Activated naive CD4-positive, alpha-beta T cell treated with anti-CD3 and anti-CD28 coated beads for 36 hours (primary cell): ENCODE results near the gene NUTM2F. TPM values are rescaled to one million over a fixed set of nuclear protein-coding genes. Genes with fewer than 3 reads are reported as not detected.

Source experiments
- total RNA-seq, 2 experiments: library from RNA; stranded (reverse); gene quantifications; one replicate each; pipeline ENCODE4 v1.2.3, GENCODE V29; 2021

NUTM2F gene
- total RNA-seq, 2 experiments from 2014 or later: not detected

Other genes with a start within 250 kb of the NUTM2F start
- gene PTPDC1, start 244.2 kb downstream of the NUTM2F start, total RNA-seq: 1 to 10 TPM; 2.6 TPM
- gene ZNF169, start 69.3 kb downstream of the NUTM2F start, total RNA-seq: 1 to 10 TPM; 4.5 to 5.1 TPM
- gene PCAT7, start 226.4 kb upstream of the NUTM2F start, total RNA-seq: not detected